Esophagus mucosa (tissue), 1 donor: ENCODE measurements around the gene TCHP. TPM values are rescaled to one million over a fixed set of nuclear protein-coding genes. Genes with fewer than 3 reads are reported as not detected.

Experiments
- ATAC-seq: fragments of 200-7000 bp; cut with Tn5 transposase; one replicate; pipeline ENCODE4 v1.9.1; 2020
- total RNA-seq: library from RNA; stranded (reverse); gene quantifications from one replicate; pipeline ENCODE4 v1.2.4, GENCODE V29; 2023
- donor health status: DM: yes; HTN: yes; CAD: no.

The TCHP gene
- total RNA-seq, 1 donor from 2014 or later: 13.1 TPM

DNA sequence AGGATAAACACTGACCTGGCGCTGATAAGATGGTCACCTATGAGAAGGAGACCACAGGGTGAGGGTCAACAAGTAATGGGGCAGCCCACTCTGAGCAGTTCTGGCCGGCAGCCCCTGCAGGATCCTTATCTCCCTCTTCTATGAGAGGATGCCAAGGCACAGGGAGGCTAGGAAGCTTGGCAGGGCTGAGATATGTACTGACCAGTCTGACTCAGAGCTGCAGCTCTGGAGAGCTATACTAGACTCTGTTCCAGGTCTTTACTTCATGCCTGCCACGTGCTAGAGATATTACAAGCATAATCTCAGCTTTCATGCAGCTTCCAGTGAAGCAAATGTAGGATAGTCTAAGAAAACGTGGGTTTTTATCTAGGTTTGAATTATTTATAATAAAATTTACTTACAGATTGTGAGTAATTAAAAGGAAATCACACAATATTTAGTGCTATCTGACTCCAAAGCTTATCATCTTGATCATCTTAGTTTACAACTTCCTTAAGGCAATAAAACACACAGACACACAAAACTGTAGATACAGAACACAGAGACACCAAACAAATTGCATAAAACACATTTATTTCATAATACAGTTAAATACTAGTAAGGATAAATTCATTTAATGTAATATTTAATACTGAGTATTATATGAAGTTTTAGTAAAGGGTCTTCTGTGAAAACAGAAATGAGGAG, 63.8 kb downstream of the TCHP start:
- no peak for ATAC-seq

DNA sequence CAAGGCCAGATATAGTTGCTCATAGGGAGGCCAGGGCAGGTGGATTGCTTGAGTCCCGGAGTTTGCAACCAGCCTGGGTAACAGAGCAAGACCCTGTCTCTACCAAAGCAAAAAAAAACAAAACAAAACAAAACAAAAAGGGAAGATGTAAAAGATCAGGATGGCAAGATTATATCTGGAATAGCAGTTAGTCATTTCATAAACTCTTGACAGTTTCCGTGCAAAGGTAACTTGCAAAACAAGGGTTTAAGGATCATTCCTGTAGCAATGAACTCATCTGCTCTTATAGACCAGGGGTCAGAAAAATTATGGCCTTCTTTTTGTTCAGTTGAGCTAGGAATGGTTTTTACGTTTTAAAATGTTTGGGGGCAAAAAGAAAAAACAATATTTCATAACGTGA, 66.5 kb downstream of the TCHP start:
- ATAC-seq: no peak

DNA sequence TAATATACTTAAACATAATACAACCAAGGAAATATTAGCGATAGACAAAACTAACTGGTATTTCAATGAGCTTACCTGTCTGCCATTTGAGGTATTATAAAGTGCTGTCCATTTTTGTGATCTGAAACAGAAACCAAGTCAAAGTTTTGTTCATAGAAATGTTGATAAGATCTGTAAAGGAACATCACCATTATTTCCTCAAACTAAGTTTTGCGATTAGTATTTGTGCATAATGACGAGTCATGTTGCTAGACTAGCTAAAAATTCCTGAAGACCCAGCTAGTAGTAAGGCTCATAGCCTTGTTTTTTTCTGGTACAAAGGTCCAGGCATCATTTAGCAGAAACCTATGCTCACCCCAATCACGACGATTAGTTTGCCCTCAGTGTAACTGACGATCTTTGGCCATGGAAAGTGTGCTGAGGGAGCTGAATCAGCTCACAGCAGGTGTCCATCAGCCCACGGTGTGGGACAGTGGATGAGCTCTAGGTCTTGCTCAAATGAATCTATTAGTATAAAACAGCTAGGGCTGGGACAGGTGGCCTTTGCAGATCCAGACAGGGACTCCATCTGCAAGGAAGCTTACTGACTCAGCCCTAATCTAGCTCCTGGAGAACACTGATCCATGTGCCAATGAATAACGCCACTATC, 67.4 kb downstream of the TCHP start:
- no peak for ATAC-seq

Other genes starting within 250 kb of the TCHP start
- gene FAM222A, start 186.4 kb upstream of the TCHP start, total RNA-seq: 5.4 TPM
- 7.3 TPM for gene TRPV4, start 66.9 kb upstream of the TCHP start, total RNA-seq
- 362 TPM for gene GLTP, start 19.7 kb upstream of the TCHP start, total RNA-seq
- 16.3 TPM for gene GIT2, start 96.1 kb downstream of the TCHP start, total RNA-seq
- 31.8 TPM for gene ANKRD13A, start 99.2 kb downstream of the TCHP start, total RNA-seq
- 3.3 TPM for gene C12orf76, start 148.2 kb downstream of the TCHP start, total RNA-seq
- gene IFT81, start 224.1 kb downstream of the TCHP start, total RNA-seq: 2.5 TPM